SU-DHL-6 (cell line): Measurements from ENCODE around the gene PITHD1.
"Not testable (repeated sequence)": the region's sequence is repeated elsewhere in the genome, so short reads cannot be mapped to it uniquely, and the experiment has no call there.

Experiments
- H2AFZ ChIP-seq: fragments of 200-600 bp; sonication (generic); 2 replicates; pipeline ENCODE4 v1.6.1; 2014; ENCODE audit warnings: low read depth, mild to moderate bottlenecking, moderate library complexity, mixed read lengths, antibody characterized with exemption, low read length; ENCODE audit not compliant: severe bottlenecking
- H3F3A ChIP-seq: fragments of 200-600 bp; shearing (Covaris generic); 2 replicates; pipeline ENCODE4 v1.6.0; 2016; ENCODE audit warnings: antibody characterized with exemption, mild to moderate bottlenecking; ENCODE audit not compliant: insufficient read depth
- H3K27ac ChIP-seq: fragments of 200-600 bp; sonication (generic); 2 replicates; pipeline ENCODE4 v1.5.1; 2016; ENCODE audit warnings: low read depth, mild to moderate bottlenecking, low read length, moderate library complexity, mixed read lengths
- H3K27me3 ChIP-seq: fragments of 200-600 bp; sonication (generic), shearing (Covaris generic); 2 replicates; pipeline ENCODE4 v1.6.0; 2014; ENCODE audit warnings: mild to moderate bottlenecking, low read length
- H3K36me3 ChIP-seq: fragments of 200-600 bp; sonication (generic); 2 replicates; pipeline ENCODE4 v1.6.1; 2014; ENCODE audit warnings: mild to moderate bottlenecking, low read length, mixed read lengths
- H3K4me2 ChIP-seq: fragments of 300-600, 200-600 bp; shearing (Covaris generic), sonication (generic); 2 replicates; pipeline ENCODE4 v1.6.0; 2014; ENCODE audit warnings: low read length, low read depth, mild to moderate bottlenecking; ENCODE audit not compliant: poor library complexity, severe bottlenecking
- H3K4me3 ChIP-seq: fragments of 200-600 bp; sonication (generic); 2 replicates; pipeline ENCODE4 v1.5.1; 2014; ENCODE audit warnings: antibody characterized with exemption, low read length, mild to moderate bottlenecking, mixed read lengths; ENCODE audit not compliant: insufficient read depth, poor library complexity, severe bottlenecking
- H3K79me2 ChIP-seq: fragments of 200-600 bp; sonication (generic); 2 replicates; pipeline ENCODE4 v1.6.1; 2014; ENCODE audit warnings: mild to moderate bottlenecking, low read length, moderate library complexity; ENCODE audit not compliant: insufficient read depth
- H3K9ac ChIP-seq: fragments of 200-600 bp; sonication (generic); 2 replicates; pipeline ENCODE4 v1.7.0; 2014; ENCODE audit warnings: mild to moderate bottlenecking, low read length
- H3K9me2 ChIP-seq: fragments of 200-600 bp; sonication (generic); replicated peaks from 2 replicates; pipeline ENCODE4 v1.6.1; 2014; ENCODE audit warnings: low read length; ENCODE audit not compliant: insufficient read depth
- H3K9me3 ChIP-seq: fragments of 200-600 bp; sonication (generic); 2 replicates; pipeline ENCODE4 v1.6.1; 2014; ENCODE audit warnings: low read length, mixed read lengths; ENCODE audit not compliant: insufficient read depth
- H4K20me1 ChIP-seq: fragments of 200-600 bp; sonication (generic); 2 replicates; pipeline ENCODE4 v1.6.1; 2014; ENCODE audit warnings: low read depth, mild to moderate bottlenecking, antibody characterized with exemption, low read length, moderate library complexity, mixed read lengths
- EZH2phosphoT487 ChIP-seq: fragments of 200-600 bp; sonication (generic), shearing (Covaris generic); conservative IDR thresholded peaks from 2 replicates; pipeline ENCODE4 v1.6.1; 2018; ENCODE audit warnings: mild to moderate bottlenecking, antibody characterized with exemption, low read length, moderate library complexity, mixed read lengths
- TF ChIP-seq, protein P1 (sequence below): fragments of 200-600 bp; sonication (generic); IDR thresholded peaks from one replicate; pipeline ENCODE4 v1.5.1; 2017; ENCODE audit warnings: antibody characterized with exemption, mild to moderate bottlenecking, low read length, moderate library complexity; ENCODE audit not compliant: insufficient read depth, poor library complexity, severe bottlenecking

PITHD1 gene, protein sequence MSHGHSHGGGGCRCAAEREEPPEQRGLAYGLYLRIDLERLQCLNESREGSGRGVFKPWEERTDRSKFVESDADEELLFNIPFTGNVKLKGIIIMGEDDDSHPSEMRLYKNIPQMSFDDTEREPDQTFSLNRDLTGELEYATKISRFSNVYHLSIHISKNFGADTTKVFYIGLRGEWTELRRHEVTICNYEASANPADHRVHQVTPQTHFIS

DNA sequence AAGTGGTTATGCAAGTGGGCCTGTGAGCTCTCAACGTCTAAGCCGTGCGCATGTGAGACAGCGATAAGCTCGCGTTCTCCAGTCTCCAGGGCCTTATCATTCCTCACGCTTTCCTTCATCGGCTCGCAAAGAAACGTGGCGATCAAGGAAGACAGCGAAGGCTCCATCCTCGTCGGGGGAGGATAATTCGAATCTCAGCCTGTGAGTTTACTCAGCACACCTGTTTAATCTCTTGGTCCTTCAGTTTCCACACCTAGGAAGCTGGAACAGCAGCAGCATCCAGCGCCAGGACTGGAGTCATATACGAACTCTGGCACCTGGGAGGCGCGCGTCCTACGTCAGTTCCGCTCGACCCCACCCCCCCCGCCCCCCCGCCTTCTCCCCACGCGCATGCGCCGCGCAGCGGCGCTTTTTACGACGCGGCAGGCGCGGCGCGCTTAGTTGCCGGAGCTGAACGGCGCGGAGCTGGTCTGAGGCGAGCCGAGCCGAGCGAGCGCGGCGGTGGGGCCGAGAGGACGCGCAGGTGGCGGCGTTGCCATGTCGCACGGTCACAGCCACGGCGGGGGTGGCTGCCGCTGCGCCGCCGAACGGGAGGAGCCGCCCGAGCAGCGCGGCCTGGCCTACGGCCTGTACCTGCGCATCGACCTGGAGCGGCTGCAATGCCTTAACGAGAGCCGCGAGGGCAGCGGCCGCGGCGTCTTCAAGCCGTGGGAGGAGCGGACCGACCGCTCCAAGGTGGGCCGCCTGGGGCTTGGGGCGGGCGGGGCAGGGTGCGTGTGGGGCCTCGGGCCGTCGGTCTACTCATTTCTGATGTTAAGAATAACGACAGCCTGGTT, at the start of gene PITHD1:
Gene PITHD1 (plus strand): TSS at position 440 of the 836 bp plus-strand sequence. CDS start 98 bp downstream, at position 538.
- H3K9ac ChIP-seq = peak within 1 kb of the TSS; percentile 97

DNA sequence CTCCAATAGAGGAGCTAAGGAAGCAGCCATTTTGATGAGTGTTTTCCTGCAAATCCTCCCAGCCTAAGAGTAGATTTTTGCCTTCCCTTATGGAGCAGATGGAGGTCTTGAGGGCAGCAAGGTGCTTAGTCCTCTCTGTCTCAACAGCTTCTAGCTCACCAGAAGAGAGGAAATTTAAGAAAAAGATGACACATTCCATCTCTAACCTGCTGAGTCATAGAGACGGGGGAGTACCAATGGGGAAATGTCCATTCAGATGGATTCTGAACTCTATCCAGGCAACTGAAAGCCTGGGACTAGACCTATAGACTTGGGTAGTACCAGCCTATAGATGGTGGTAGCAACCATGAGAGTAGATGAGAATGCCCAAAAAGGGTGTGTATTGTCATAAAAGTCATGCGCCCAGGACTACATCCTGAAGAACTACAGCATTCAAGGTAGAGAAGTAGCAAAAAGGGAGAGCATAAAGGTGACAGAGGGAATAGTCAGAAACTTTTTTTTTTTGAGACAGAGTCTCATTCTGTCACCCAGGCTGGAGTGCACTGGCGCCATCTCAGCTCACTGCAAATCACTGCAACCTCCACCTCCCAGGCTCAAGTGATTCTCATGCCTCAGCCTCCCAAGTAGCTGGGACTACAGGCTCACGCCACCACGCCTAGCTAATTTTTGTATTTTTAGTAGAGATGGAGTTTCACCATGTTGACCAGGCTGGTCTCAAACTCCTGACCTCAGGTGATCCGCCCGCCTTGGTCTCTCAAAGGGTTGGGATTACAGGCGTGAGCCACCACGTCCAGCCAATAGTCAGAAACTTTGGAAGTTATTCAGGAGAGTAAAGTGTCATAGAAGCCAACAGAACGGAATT, 45.6 kb upstream of the PITHD1 start:
- Histone ChIP-seq H4K20me1 (no peaks in the 10 kb centered on the region), H2AFZ (no peak overlapping the region), H3K79me2 (no peaks in the 10 kb centered on the region), H3K9ac (no peak overlapping the region), H3F3A (peaks cover 4% of the 10 kb centered on the region), H3K36me3 (no peaks in the 10 kb centered on the region), H3K9me3 (no peaks in the 10 kb centered on the region), H3K27ac (no peak overlapping the region), H3K4me2 (no peak overlapping the region), H3K27me3 (no peaks in the 10 kb centered on the region), H3K9me2 (no peaks in the 10 kb centered on the region), H3K4me3 (no peak overlapping the region)
- TF ChIP-seq, protein P1, sequence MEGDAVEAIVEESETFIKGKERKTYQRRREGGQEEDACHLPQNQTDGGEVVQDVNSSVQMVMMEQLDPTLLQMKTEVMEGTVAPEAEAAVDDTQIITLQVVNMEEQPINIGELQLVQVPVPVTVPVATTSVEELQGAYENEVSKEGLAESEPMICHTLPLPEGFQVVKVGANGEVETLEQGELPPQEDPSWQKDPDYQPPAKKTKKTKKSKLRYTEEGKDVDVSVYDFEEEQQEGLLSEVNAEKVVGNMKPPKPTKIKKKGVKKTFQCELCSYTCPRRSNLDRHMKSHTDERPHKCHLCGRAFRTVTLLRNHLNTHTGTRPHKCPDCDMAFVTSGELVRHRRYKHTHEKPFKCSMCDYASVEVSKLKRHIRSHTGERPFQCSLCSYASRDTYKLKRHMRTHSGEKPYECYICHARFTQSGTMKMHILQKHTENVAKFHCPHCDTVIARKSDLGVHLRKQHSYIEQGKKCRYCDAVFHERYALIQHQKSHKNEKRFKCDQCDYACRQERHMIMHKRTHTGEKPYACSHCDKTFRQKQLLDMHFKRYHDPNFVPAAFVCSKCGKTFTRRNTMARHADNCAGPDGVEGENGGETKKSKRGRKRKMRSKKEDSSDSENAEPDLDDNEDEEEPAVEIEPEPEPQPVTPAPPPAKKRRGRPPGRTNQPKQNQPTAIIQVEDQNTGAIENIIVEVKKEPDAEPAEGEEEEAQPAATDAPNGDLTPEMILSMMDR = no peak
- no peak for TF ChIP-seq EZH2phosphoT487

More for the DNA sequence above, at the start of gene PITHD1:
- Histone ChIP-seq H3K4me3 (peak within 1 kb of the TSS; percentile 100), H3F3A (peaks cover 5% of the 10 kb centered on the region), H3K9me3 (no peaks in the 10 kb centered on the region), H3K27me3 (no peaks in the 10 kb centered on the region), H3K9me2 (no peaks in the 10 kb centered on the region), H4K20me1 (no peaks in the 10 kb centered on the region; the same call in 1 of the 2 replicates), H2AFZ (peak within 1 kb of the TSS; percentile 97), H3K4me2 (peak within 1 kb of the TSS; percentile 97), H3K27ac (peak within 1 kb of the TSS; percentile 57), H3K79me2 (peaks cover 43% of the 10 kb centered on the region), H3K36me3 (0 out of 2 replicates have a peak, but pooled peaks cover 3% of the 10 kb centered on the region)
- no peak for TF ChIP-seq EZH2phosphoT487
- TF ChIP-seq, protein P1 = no peak

DNA sequence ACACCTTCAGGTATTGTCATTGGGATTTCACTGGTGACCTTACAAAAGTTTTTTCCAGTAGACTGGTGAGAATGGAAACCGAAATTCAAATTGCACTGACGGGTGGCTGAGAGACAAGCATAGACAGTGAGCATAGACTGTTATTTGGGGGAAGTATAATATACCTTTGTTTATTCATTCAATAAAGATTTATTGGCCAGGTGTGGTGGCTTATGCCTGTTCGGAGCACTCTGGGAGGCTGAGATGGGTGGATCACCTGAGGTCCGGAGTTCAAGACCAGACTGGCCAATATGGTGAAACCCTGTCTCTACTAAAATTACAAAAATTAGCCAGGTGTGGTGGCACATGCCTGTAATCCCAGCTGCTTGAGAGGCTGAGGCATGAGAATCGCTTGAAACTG, 44.9 kb upstream of the PITHD1 start:
- not testable (repeated sequence) for H3K9me2 ChIP-seq, H3K27me3 ChIP-seq, H4K20me1 ChIP-seq, H2AFZ ChIP-seq, H3K36me3 ChIP-seq, H3K79me2 ChIP-seq, H3K27ac ChIP-seq, H3K9ac ChIP-seq, H3K9me3 ChIP-seq, H3K4me2 ChIP-seq, H3K4me3 ChIP-seq, H3F3A ChIP-seq
